KG1 (cell line): ENCODE results near the gene NFS1.
"Not testable (repeated sequence)": the region's sequence is repeated elsewhere in the genome, so short reads cannot be mapped to it uniquely, and the experiment has no call there.

Experiments used
- DNase-seq: peaks from one replicate; lab custom pipeline; 2025; lab: John Stamatoyannopoulos, UW

Gene NFS1

DNA sequence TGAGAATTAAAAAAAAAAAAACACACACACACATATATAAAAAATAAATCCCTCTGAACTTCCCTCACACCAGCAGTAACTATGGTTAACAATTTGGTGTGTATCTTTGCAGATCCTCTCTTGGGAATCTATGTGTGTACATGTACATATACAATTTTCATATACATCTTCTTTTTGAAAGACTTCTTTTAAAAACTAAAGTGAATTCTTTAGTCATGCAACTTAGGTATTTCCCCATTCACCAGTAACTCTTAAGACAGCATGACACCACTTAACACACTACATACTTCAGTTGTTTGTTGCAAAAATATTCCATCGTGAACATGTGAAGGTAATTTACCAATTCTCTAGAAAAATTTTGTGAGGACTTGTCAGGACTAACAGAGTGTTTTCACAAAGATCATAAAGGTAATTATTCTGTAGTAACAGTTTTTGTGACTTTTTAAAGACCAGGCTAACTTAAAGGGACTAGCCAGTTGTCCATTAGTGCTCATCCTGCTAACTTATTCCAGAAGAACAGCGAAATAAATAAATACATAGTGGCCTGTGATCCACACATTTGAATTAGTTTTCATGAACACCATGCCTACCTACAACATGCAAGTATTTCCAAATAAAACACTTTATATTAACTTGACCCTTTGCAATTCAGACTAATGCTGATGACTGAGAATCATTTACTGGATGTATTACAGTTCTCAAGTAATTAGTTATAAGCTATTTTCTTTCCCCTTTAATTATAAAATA lies 30.9 kb upstream of the NFS1 start:
- no peak for DNase-seq

- DNase-seq, result no peak
Measured at GRCh38 chr20:35729283-35729807, 30.2 kb upstream of the NFS1 start.

DNA sequence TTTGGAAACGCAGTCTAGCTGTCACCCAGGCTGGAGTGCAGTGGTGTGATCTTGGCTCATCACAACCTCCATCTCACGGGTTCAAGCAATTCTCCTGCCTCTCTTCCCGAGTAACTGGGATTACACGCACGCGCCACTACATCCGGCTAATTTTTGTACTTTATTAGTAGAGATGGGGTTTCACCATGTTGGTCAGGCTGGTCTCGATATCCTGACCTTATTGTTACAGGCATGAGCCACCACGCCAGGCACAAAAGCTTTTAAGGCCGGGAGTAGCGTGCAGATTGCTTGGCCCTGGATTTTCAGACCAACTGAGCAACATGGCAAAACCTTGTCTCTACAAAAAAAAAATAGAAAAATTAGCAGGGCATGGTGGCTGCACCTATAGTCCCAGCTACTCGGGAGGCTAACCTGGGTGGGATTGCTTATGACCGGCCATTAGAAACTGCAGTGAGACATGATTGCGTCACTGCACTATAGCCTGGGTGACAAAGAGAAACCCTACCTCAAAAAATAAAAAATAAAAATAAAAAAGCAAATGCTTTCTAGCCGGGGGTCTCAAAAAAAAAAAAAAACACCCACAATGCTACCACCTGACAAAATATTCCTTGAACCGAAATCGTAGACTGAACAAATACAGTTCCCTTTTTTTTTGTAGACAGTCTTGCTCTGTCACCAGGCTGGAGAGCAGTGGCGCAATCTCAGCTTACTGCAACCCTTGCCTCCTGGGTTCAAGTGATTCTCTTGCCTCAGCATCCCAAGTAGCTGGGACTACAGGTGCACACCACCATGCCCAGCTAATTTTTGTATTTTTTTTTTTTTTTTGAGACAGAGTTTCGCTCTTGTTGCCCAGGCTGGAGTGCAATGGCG lies 27.9 kb upstream of the NFS1 start:
- no peak for DNase-seq

GRCh38 chr20:35724321-35725230 lies 25.4 kb upstream of the NFS1 start:
- no peak for DNase-seq

DNA sequence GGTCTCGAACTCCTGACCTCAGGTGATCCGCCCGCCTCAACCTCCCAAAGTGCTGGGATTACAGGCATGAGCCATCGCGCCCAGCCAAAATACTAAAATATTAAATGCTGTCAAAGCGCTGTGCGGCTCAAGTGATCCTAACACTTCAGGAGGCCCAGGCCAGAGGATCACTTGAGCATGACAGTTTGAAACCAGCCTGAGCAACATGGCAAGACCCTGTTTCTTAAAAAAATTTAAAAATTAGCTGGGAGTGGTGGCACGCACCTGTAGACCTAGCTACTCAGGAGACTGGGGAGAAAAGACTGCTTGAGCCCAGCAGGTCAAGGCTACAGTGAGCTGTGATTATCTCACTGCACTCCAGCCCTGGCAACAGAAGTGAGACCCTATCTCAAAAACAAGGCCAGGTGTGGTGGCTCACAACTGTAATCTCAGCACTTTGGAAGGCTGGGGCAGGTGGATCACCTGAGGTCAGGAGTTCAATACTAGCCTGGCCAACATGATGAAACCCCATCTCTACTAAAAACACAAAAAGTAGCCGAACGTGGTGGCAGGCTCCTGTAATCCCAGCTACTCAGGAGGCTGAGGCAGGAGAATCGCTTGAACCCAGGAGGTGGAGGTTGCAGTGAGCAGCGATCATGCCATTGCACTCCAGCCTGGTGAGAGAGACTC lies 24.6 kb upstream of the NFS1 start:
- not testable (repeated sequence) for DNase-seq

DNA sequence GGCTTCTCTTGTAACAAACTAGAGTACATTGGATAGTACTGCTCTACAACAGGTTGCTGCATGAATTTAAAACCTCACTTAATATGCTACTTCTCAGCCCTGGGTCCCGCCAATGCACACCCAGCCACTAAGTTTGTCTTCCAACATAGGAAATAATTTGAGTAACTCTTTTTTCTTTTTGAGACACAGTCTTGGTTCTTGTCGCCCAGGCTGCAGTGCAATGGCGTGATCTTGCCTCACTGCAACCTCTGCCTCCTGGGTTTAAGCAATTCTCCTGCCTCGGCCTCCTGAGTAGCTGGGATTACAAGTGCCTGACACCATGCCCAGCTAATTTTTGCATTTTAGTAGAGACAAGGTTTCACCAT lies 24.1 kb upstream of the NFS1 start:
- DNase-seq, result not testable (repeated sequence)

DNA sequence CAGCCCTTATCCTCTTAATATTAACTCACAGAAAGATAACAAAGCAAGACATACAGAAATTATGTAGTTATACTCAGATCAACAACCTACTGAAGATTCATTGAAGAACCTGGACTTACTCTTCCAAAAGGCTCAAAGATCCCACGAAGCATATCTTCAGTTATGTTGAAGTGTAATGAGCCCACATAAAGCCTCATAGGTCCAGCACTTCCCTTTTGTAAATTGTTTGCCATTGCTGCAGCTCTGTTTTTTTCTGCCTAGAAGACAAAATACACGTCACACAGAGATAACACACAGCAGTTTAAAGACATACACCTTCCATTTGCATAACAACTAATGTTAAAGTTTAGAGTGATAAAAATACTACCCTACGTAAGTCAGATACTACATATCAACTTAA lies 22.5 kb upstream of the NFS1 start:
- DNase-seq, result no peak

GRCh38 chr20:35721219-35721618 lies 22.1 kb upstream of the NFS1 start:
- no peak for DNase-seq

GRCh38 chr20:35720165-35721123 lies 21.3 kb upstream of the NFS1 start:
- DNase-seq, result no peak

DNA sequence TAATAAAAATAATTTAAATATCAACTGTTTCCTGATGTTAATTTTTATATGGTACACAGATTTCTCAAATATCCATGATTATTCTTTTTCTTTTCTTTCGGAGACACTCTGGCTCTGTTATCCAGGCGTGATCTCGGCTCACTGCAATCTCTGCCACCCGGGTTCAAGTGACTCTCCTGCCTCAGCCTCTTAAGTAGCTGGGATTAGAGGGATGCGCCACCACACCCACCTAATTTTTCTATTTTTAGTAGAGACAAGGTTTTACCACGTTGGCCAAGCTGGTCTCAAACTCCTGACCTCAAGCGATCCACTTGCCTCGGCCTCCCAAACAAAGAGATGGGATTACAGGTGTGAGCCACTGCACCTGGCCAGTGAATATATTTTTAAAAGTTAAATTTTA lies 20.6 kb upstream of the NFS1 start:
- no peak for DNase-seq

DNA sequence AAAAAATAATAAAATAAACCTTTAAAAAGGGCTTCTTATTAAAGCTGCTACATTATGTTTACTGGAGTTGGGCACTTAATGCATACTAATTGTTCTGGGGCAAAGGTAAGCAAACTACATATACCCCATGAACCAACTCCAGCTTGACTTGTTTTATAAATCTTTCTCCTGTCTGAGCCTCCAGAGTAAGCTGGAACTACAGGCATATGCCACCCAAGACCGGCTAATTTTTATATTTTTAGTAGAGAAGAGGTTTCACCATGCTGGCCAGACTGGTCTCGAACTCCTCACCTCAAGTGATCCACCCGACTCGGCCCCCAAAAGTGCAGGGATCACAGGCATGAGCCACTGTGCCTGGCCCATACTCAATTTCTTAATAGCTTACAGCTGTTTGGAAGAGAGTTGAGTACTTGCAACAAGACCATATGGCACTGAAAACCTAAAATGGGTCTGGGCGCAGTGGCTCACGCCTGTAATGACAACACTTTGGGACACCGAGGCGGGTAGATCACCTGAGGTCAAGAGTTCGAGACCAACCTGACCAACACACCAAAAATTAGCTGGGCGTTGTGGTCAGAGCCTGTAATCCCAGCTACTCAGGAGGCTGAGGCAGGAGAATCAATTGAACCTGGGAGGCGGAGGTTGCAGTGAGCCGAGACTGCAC lies 20.0 kb upstream of the NFS1 start:
- no peak for DNase-seq

DNA sequence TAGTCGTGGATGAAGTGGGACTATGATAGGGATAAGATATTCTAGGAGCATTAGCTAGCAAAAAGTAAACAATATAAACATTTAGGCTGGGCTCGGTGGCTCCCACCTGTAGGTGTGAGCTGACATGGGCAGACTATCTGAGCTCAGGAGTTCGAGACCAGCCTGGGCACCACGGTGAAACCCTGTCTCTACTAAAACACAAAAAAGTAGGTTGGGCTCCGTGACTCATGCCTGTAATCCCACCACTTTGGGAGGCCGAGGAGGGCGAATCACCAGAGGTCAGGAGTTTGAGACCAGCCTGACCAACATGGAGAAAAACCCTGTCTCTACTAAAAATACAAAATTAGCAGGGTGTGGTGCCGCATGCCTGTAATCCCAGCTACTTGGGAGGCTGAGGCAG lies 19.2 kb upstream of the NFS1 start:
- not testable (repeated sequence) for DNase-seq

GRCh38 chr20:35716330-35716729 lies 17.2 kb upstream of the NFS1 start:
- DNase-seq, result no peak

DNA sequence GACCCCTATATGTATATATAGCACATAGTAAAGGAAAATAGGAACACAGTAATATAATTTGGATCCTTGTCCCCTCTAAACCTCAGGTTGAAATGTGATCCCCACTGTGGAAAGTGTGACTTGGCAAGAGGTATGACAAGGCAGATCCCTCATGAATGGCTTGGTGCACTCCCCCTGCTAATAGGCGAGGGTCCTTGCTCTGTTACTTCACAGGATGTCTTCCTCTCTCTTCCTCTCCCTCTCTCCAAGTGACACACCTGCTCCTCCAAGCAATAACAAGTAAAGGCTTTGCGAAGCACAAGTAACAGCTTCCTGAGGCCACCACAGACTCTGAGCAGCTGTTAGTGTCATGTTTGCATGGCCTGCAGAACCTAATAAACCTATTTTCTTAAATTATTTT lies 16.5 kb upstream of the NFS1 start:
- no peak for DNase-seq

- no peak for DNase-seq
Measured at GRCh38 chr20:35714127-35714526, 15.0 kb upstream of the NFS1 start.

DNA sequence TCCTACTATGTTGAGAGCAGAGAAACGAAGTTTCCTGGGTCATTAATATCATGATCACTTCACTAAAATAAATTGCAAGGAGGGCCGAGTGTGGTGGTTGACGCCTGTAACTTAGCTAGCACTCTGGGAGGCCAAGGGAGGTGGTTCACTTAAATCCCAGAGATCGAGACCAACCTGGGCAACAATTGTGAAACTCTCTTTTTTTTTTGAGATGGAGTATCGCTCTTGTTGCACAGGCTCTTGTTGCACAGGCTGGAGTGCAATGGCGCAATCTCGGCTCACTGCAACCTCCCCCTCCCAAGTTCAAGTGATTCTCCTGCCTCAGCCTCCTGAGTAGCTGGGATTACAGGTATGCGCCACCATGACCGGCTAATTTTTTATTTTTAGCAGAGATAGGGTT lies 14.0 kb upstream of the NFS1 start:
- not testable (repeated sequence) for DNase-seq

DNA sequence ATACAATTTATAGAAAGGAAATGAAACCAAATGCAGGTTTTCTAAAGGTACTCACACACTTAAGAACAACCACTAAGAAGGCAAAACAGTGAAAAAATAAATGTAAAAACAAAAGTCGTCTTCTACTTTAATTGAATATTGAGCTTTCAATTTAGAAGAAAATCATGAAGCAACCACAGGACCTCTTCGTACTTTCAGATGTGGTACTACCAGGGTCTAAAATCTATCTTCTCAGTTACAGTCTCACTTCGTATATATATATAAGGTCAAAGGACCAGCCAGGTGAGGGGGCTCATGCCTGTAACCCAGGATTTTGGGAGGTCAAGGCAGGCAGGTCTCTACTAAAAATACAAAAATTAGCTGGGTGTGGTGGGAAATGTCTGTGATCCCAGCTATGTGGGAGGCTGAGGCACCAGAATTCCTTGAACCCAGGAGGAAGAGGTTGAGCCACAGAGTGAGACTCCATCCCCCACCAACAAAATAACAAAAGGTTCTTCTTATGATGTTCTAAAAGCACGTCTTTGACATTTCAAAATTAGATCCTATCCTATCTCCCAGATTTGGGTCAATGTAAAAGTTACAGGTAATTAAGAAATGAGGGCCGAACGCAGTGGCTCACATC lies 12.5 kb upstream of the NFS1 start:
- DNase-seq, result no peak

GRCh38 chr20:35710884-35711587 lies 11.9 kb upstream of the NFS1 start:
- DNase-seq, result no peak

GRCh38 chr20:35710039-35710438 lies 10.9 kb upstream of the NFS1 start:
- DNase-seq, result no peak
